ENCODE measurements around the gene PTK7.
"Not testable (repeated sequence)": the region's sequence is repeated elsewhere in the genome, so short reads cannot be mapped to it uniquely, and the experiment has no call there.

PTK7 gene

DNA sequence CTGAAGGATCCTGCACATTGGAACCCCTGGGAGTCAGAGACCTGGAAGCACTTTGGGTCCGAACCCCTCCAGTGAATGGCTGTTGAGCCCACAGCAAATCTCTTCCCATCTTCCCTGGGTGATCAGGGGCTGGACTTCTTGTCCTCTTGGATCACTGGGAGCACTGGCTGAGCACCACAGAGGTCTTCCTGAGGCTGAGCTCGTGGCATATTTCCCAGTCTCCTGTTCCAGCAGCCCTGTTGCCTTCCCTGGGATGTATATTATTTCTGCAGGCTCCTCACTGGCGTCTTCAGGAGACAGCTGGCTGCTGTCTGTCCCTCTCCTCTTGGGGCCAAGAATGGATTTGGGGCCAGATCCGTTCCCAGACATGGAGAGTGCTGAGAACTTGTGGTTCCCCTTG, 43.4 kb downstream of the PTK7 start:
- DNase-seq (ENCODE audit: low read depth) = no peak

- no peak for DNase-seq (ENCODE audit: low read depth)
Observed at GRCh38 chr6:43120101-43120763, 44.1 kb downstream of the PTK7 start.

- peak; percentile 99 for DNase-seq (ENCODE audit: low read depth)
Observed at GRCh38 chr6:43120944-43121913, 45.1 kb downstream of the PTK7 start.

GRCh38 chr6:43122146-43122545, 46.0 kb downstream of the PTK7 start:
- DNase-seq (ENCODE audit: low read depth) = no peak

GRCh38 chr6:43123461-43124314, 47.6 kb downstream of the PTK7 start:
- DNase-seq (ENCODE audit: low read depth) = no peak

GRCh38 chr6:43124481-43124880, 48.4 kb downstream of the PTK7 start:
- no peak for DNase-seq (ENCODE audit: low read depth)

- DNase-seq (ENCODE audit: low read depth) = peak; percentile 97
Observed at GRCh38 chr6:43125119-43125518, 49.0 kb downstream of the PTK7 start.

- peak; percentile 71 for DNase-seq (ENCODE audit: low read depth)
Observed at GRCh38 chr6:43125555-43125954, 49.4 kb downstream of the PTK7 start.

- DNase-seq (ENCODE audit: low read depth) = no peak
Observed at GRCh38 chr6:43127180-43127579, 51.1 kb downstream of the PTK7 start.

DNA sequence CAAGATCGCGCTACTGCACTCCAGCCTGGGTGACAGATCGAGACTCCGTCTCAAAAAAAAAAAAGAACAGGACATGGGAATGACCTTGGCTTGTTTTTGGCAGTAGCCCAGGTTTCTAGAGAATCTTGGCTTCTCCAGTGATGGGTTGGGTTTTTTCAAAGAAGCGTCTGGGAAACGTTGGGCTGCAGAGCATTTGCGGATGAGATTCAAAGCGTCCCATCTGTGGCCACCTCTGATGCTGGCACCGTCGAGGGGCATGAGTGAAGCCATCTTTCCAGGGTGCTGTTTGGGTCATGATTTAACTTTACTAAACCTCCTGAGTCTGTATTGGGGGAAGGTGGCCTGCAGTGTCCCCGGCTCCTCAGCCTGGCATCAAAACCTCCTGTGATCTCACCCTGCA, 51.8 kb downstream of the PTK7 start:
- DNase-seq (ENCODE audit: low read depth) = peak; percentile 68

- no peak for DNase-seq (ENCODE audit: low read depth)
Observed at GRCh38 chr6:43128926-43129325, 52.8 kb downstream of the PTK7 start.

DNA sequence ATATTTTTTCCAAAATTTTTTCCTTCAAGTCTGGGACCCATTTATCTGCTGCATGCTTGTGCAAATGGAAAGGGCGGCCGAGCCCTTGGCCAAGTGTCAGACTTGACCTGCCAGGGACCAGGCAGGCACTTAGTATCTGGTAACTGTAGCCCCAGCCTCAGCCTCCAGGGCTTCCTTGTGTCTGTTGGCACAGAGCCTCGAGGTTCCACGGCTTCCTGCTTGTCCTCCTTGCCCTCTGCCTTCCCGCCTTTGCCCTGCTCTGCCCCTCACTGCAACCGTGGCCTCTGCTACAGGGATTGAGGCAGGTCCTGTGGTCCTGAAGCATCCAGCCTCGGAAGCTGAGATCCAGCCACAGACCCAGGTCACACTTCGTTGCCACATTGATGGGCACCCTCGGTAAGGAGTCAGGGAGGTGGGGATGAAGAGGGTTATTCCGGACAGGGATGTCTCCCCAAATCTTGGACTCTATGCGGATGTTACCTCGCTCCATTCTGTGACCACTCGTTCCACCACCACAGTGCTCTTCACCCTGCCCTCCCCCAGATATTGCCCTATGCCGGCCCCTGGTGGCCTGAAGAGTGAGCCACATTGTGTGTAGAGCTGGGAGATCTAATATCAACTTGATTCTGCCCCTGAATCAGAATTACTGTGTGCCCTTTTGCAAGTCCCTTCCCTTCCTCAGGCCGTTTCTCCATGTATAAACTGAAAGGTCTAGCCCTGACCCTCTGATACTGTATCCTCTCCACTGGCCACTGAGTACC, 53.5 kb downstream of the PTK7 start:
- no peak for DNase-seq (ENCODE audit: low read depth)

GRCh38 chr6:43130429-43130828, 54.3 kb downstream of the PTK7 start:
- no peak for DNase-seq (ENCODE audit: low read depth)

DNA sequence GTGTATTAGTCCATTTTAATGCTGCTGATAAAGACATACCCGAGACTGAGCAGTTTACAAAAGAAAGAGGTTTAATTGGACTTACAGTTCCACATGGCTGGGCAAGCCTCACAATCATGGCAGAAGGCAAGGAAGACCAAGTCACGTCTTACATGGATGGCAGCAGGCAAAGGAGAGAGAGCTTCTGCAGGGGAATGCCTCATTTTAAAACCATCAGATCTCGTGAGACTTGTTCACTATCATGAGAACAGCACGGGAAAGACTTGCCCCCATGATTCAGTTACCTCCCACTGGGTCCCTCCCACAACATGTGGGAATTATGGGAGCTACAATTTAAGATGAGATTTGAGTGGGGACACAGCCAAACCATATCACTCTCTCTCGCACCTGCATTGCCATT, 55.3 kb downstream of the PTK7 start:
- not testable (repeated sequence) for DNase-seq (ENCODE audit: low read depth)

DNA sequence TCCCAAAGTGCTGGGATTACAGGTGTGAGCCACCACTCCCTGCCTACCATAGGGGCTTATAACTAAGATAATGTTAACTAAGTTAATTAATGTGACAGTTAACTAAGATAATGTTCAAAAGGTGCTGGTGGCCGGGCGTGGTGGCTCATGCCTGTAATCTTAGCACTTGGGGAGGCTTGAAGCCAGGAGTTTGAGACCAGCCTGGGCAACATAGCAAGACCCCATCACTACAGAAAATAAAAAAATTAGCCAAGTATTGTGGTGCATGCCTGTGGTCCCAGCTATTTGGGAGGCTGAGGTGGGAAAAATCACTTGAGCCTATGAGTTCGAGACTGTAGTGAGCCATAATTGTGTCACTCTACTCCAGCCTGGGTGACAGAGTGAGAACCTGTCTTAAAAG, 62.2 kb downstream of the PTK7 start:
- DNase-seq (ENCODE audit: low read depth) = no peak

DNA sequence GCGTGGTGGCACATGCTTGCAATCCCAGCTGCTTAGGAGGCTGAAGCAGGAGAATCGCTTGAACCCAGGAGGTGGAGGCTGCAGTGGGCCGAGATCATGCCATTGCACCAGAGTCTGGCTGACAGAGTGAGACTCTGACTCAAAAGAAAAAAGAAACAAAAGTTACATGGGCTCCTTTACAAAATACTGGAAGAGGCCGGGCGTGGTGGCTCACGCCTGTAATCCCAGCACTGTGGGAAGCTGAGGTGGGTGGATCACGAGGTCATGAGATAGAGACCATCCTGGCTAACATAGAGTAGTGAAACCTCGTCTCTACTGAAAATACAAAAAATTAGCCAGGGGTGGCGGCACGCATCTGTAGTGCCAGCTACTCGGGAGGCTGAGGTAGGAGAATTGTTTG, 63.9 kb downstream of the PTK7 start:
- not testable (repeated sequence) for DNase-seq (ENCODE audit: low read depth)

GRCh38 chr6:43141644-43142043, 65.5 kb downstream of the PTK7 start:
- DNase-seq (ENCODE audit: low read depth) = no peak

GRCh38 chr6:43142101-43142500, 66.0 kb downstream of the PTK7 start:
- no peak for DNase-seq (ENCODE audit: low read depth)

DNA sequence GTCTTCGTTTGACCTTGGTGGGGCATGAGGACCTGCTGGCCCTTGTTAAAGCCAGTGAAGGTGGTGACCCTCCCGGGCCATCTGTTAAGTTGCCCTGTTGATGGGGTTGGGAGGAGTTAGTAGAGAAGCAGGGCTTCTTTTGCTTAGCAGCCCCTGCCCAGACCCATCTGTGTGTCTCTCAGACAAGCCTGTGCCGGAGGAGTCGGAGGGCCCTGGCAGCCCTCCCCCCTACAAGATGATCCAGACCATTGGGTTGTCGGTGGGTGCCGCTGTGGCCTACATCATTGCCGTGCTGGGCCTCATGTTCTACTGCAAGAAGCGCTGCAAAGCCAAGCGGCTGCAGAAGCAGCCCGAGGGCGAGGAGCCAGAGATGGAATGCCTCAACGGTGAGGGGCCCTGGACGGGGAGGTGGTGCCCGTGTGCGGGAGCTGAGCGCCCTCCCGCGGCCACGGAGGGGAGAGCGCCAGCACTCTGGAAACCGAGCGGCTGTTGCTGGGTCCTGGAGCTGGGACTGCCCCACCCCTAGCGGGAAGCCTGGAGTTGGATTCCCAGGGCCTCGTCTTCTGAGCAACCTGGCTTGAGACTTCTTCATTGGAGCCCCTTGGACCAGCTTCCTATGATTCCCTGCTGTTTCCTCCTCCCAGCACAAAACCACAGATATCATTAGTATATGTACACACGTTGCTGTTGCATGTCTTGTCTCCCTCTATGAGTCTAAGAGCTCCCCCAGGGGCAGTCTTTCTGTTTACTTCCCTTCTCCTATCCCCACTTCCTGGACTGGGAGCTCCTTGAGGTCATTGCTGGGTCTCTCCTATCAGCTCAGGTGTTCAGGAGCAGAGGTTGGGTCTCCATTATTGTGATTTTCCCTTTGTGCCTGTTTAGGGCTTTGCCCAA, 67.4 kb downstream of the PTK7 start:
- peak; percentile 87 for DNase-seq (ENCODE audit: low read depth)

- DNase-seq (ENCODE audit: low read depth) = no peak
Observed at GRCh38 chr6:43144879-43145278, 68.8 kb downstream of the PTK7 start.

GRCh38 chr6:43146261-43146660, 70.1 kb downstream of the PTK7 start:
- no peak for DNase-seq (ENCODE audit: low read depth)

Data from amniotic epithelial cell (primary cell).